Measurements from ENCODE around the gene MGAT4A. TPM values are rescaled to one million over a fixed set of nuclear protein-coding genes. Genes with fewer than 3 reads are reported as not detected.
A peak's percentile ranks its signal among the peaks of the same experiment; 100 is the strongest.
"Not testable (repeated sequence)": the region's sequence is repeated elsewhere in the genome, so short reads cannot be mapped to it uniquely, and the experiment has no call there.

The MGAT4A gene
- total RNA-seq, 1 donor from 2014 or later, result 35.8 TPM

DNA sequence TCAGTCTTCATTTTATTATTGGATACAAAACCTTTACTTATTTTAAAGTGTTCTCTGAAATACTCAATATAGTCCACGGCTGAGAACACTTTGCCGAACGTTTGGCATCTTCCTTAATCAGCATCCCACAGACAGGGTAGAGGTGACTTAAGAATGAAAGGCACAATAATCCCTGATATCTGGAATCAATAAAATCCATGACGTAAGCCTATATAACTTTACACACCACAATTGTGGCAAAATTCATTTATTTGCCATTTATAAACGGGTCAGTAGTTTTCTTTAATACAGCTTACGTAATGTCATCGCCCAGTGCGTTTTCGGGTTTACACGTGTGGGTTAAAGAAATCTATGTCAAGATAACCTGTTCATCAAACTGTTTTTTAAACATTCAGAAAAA is 1.3 kb downstream of the MGAT4A start:
- peak overlapping the region; percentile 90 for H3K4me3 Mint-ChIP-seq (ENCODE audit: unreplicated experiment)
- peaks cover 22% of the 10 kb centered on the region for H3K4me1 Mint-ChIP-seq (ENCODE audit: low read depth, unreplicated experiment)
- TF ChIP-seq, protein P1, sequence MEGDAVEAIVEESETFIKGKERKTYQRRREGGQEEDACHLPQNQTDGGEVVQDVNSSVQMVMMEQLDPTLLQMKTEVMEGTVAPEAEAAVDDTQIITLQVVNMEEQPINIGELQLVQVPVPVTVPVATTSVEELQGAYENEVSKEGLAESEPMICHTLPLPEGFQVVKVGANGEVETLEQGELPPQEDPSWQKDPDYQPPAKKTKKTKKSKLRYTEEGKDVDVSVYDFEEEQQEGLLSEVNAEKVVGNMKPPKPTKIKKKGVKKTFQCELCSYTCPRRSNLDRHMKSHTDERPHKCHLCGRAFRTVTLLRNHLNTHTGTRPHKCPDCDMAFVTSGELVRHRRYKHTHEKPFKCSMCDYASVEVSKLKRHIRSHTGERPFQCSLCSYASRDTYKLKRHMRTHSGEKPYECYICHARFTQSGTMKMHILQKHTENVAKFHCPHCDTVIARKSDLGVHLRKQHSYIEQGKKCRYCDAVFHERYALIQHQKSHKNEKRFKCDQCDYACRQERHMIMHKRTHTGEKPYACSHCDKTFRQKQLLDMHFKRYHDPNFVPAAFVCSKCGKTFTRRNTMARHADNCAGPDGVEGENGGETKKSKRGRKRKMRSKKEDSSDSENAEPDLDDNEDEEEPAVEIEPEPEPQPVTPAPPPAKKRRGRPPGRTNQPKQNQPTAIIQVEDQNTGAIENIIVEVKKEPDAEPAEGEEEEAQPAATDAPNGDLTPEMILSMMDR (IDR thresholded peaks at IDR 0.05; ENCODE audit: partially characterized antibody, unreplicated experiment), result no peak
- peaks cover 3% of the 10 kb centered on the region for H3K9me3 Mint-ChIP-seq (ENCODE audit: unreplicated experiment)
- no peak for DNase-seq
- peak overlapping the region; percentile 78 for H3K27ac Mint-ChIP-seq (ENCODE audit: unreplicated experiment)
- H3K36me3 Mint-ChIP-seq (ENCODE audit: unreplicated experiment), result peaks cover 6% of the 10 kb centered on the region
- H3K27me3 Mint-ChIP-seq (ENCODE audit: unreplicated experiment), result peaks cover 8% of the 10 kb centered on the region

DNA sequence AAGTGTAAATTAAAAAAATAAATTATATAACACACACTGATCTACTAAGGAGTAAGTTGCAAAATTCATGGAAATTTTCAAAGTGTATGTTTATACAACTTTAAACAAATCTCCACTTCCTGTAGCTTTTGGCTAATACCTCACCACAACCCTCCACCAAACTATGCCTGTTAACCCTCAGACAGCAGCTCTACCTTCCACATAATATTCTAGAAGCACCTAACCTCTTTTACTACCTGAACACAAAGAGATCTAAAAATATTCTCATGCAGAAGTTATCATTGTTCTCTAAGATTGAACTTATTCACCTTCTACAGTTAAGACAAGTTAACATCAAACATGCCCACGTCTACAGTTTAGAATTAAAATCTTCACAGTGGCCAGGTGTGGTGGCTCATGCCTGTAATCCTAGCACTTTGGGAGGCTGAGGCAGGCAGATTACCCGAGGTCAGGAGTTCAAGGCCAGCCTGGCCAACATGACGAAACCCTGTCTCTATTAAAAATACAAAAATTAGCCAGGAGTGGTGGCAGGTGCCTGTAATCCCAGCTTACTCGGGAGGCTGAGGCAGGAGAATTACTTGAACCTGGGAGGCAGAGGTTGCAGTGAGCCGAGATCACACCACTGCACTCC is 2.7 kb downstream of the MGAT4A start:
- H3K36me3 Mint-ChIP-seq (ENCODE audit: unreplicated experiment); H3K27me3 Mint-ChIP-seq (ENCODE audit: unreplicated experiment); DNase-seq; H3K27ac Mint-ChIP-seq (ENCODE audit: unreplicated experiment); H3K9me3 Mint-ChIP-seq (ENCODE audit: unreplicated experiment): not testable (repeated sequence)
- peaks cover 22% of the 10 kb centered on the region for H3K4me1 Mint-ChIP-seq (ENCODE audit: low read depth, unreplicated experiment)
- peak overlapping the region; percentile 5 for H3K4me3 Mint-ChIP-seq (ENCODE audit: unreplicated experiment)

DNA sequence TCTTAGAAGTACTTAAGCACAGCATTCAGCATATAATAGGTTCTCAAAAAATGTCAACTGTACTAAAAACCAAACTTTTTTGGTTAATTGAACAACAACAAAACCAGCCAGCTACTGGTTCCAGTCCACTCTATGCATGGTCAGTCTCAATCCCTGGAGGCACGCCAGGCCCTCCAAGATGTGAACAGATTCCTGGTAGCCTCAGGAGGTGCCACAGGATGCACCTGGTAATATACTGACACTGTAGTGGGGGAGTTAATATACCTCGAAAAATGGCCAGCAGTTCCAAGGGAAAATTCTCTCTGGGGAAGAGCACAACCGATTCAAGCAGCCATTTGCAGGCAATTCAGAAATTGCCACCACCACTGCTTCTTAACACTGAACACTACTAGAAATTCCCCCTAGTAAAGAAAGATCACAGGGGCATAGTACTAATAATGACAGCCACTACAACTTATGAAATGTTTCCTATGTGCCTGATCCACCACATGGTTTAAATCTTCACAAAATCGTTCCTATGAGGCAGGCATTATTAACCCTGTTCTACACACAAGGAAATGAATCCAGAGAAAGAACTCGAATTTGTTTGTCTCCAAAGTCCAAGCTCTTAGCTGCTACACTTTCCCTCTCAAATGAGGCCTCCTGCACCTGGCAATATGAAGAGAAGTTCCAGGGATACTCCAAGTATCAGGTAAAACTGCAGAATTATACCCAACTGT is 3.4 kb downstream of the MGAT4A start:
- no peak for DNase-seq
- Mint-ChIP-seq H3K4me3 (ENCODE audit: unreplicated experiment) (peak overlapping the region; percentile 1), H3K36me3 (ENCODE audit: unreplicated experiment) (peaks cover 3% of the 10 kb centered on the region), H3K27me3 (ENCODE audit: unreplicated experiment) (peaks cover 7% of the 10 kb centered on the region), H3K9me3 (ENCODE audit: unreplicated experiment) (peaks cover 3% of the 10 kb centered on the region), H3K4me1 (ENCODE audit: low read depth, unreplicated experiment) (peaks cover 22% of the 10 kb centered on the region), H3K27ac (ENCODE audit: unreplicated experiment) (no peak overlapping the region)
- TF ChIP-seq, protein P1 (IDR thresholded peaks at IDR 0.05; ENCODE audit: partially characterized antibody, unreplicated experiment), result no peak

DNA sequence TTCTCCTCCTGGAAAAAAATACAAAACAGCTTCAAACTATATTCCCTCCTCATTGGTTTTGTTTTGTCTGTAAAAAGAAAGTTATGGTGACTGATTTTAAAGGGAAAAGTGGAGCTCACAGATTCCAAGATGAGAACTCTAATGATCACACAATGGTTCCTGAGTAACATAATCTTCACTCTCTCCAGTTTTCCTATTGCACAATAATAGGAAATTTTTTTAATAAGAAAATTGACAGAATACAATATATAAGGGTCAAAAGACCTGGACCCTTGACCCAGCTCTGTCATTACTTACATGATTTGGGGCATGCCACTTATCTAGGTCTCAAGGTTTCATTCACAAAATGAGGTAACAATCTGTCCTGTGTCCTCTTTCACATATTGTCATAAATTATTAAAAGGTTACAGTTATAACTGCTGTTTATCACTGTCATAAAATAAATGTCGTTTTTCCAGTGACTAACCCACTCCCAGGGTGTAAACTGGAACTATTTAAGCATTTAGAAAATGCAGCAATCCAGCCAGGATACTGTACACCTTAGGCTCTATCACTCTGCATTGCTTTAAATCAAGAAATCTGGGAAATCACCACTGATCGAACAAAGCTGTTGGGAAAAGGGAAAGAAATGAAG is 4.1 kb downstream of the MGAT4A start:
- TF ChIP-seq, protein P1 (IDR thresholded peaks at IDR 0.05; ENCODE audit: partially characterized antibody, unreplicated experiment), result no peak
- Mint-ChIP-seq H3K27ac (ENCODE audit: unreplicated experiment) (no peak overlapping the region), H3K36me3 (ENCODE audit: unreplicated experiment) (no peaks in the 10 kb centered on the region)

DNA sequence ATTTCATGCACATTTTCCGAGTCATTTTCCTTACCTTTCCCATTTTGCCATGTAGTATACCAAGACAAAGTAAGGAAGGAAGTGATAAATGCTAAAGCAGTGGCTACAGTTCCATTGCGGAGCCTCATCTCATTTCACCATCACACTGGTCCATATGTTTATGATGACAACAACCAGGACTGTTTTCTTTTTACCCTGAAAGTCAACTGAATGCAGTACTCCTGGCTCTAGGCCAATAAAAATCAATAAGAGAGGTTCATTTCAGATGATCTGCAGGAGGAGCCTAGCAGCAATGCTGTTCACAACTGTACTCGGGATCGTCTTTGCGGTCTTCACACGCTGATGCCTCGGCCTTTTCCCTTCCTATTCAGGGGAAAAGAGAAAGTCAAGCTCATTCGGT is 4.7 kb downstream of the MGAT4A start:
- Mint-ChIP-seq H3K27me3 (ENCODE audit: unreplicated experiment) (no peaks in the 10 kb centered on the region), H3K27ac (ENCODE audit: unreplicated experiment) (no peak overlapping the region), H3K36me3 (ENCODE audit: unreplicated experiment) (no peaks in the 10 kb centered on the region), H3K4me3 (ENCODE audit: unreplicated experiment) (no peak overlapping the region), H3K4me1 (ENCODE audit: low read depth, unreplicated experiment) (peaks cover 19% of the 10 kb centered on the region), H3K9me3 (ENCODE audit: unreplicated experiment) (peaks cover 3% of the 10 kb centered on the region)
- TF ChIP-seq, protein P1 (IDR thresholded peaks at IDR 0.05; ENCODE audit: partially characterized antibody, unreplicated experiment), result no peak
- no peak for DNase-seq

More for the DNA sequence above, 4.1 kb downstream of the MGAT4A start:
- H3K27me3 Mint-ChIP-seq (ENCODE audit: unreplicated experiment), result peaks cover 3% of the 10 kb centered on the region
- peaks cover 3% of the 10 kb centered on the region for H3K9me3 Mint-ChIP-seq (ENCODE audit: unreplicated experiment)
- H3K4me1 Mint-ChIP-seq (ENCODE audit: low read depth, unreplicated experiment), result peaks cover 22% of the 10 kb centered on the region
- H3K4me3 Mint-ChIP-seq (ENCODE audit: unreplicated experiment), result peak overlapping the region; percentile 1
- no peak for DNase-seq

Measured in glutamatergic neuron (in vitro differentiated cells).